Osteoblast (primary cell): ENCODE results near the gene WSCD1. TPM values are rescaled to one million over a fixed set of nuclear protein-coding genes. Genes with fewer than 3 reads are reported as not detected.

ENCODE experiments used
- DNase-seq: peaks from one replicate; pipeline ENCODE4 v3.0.0; 2011; ENCODE audit warnings: low spot score, mixed read lengths; ENCODE audit not compliant: insufficient read length; ENCODE audit errors: missing footprints
- H2AFZ ChIP-seq: 2 replicates; pipeline ENCODE4 v1.6.0; 2011; ENCODE audit warnings: mild to moderate bottlenecking, low read length
- H3K27ac ChIP-seq: 2 replicates; pipeline ENCODE4 v1.5.1; 2011; ENCODE audit warnings: mild to moderate bottlenecking, low read depth, low read length, moderate library complexity
- H3K27me3 ChIP-seq: 2 replicates; pipeline ENCODE4 v1.6.0; 2012; ENCODE audit warnings: mild to moderate bottlenecking, control low read depth, inconsistent platforms, low read length, moderate library complexity; ENCODE audit not compliant: insufficient read depth
- H3K36me3 ChIP-seq: 2 replicates; pipeline ENCODE4 v1.5.1; 2011; ENCODE audit warnings: mild to moderate bottlenecking, low read length, control low read depth, moderate library complexity; ENCODE audit not compliant: insufficient read depth
- H3K4me1 ChIP-seq: 2 replicates; pipeline ENCODE4 v1.5.1; 2011; ENCODE audit warnings: mild to moderate bottlenecking, low read length, control low read depth, moderate library complexity; ENCODE audit not compliant: insufficient read depth
- H3K4me2 ChIP-seq: 2 replicates; pipeline ENCODE4 v1.6.0; 2011; ENCODE audit warnings: mild to moderate bottlenecking, low read length; ENCODE audit not compliant: insufficient read depth
- H3K4me3 ChIP-seq: fragments of 200-600 bp; sonication (generic); 3 replicates; pipeline ENCODE4 v1.5.1; 2012; ENCODE audit warnings: mild to moderate bottlenecking, low read length, inconsistent platforms; ENCODE audit not compliant: insufficient read depth
- H3K79me2 ChIP-seq: 2 replicates; pipeline ENCODE4 v1.6.0; 2012; ENCODE audit warnings: mild to moderate bottlenecking, low read length, control low read depth, inconsistent platforms; ENCODE audit not compliant: insufficient read depth
- H3K9me3 ChIP-seq: 2 replicates; pipeline ENCODE4 v1.5.1; 2011; ENCODE audit warnings: low read depth, low read length, control low read depth
- H4K20me1 ChIP-seq: 2 replicates; pipeline ENCODE4 v1.6.0; 2012; ENCODE audit warnings: mild to moderate bottlenecking, low read length, control low read depth; ENCODE audit not compliant: insufficient read depth
- total RNA-seq: library from RNA; depleted of rRNA; stranded (reverse); fragments of >200 nt; gene quantifications from 2 replicates; pipeline ENCODE4 v1.2.3, GENCODE V29; 2012
- TF ChIP-seq, protein P1 (sequence below): IDR thresholded peaks from 2 replicates; pipeline ENCODE4 v1.5.1; 2011; ENCODE audit warnings: mild to moderate bottlenecking, low read depth, low read length, moderate library complexity; ENCODE audit errors: extremely low read depth

Gene WSCD1
- total RNA-seq, 1 donor, result not detected

DNA sequence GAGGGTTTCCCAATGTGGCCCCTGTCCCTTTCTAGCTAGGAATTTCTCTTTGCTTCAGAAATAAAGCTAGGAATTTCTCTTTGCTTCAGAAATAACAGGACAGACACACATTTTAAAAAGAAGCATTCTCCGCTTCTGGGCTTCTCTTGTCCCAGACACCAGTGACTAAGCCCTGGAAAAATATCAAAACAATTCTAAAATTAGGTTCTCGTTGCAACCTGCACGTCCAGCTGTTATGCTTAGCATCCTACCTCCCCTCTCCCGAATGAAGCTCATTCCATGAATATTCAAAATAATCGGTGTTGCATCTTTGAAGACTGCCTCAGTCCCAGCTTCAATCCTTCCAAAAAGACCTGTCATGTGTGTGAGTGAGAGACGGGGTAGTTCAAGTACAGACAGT, 45.6 kb upstream of the WSCD1 start:
- Histone ChIP-seq H3K4me1 (no peaks in the 10 kb centered on the region), H3K79me2 (no peaks in the 10 kb centered on the region), H3K4me2 (no peak overlapping the region), H4K20me1 (no peaks in the 10 kb centered on the region), H3K4me3 (no peak overlapping the region), H3K36me3 (no peaks in the 10 kb centered on the region), H3K27me3 (no peaks in the 10 kb centered on the region), H3K9me3 (no peaks in the 10 kb centered on the region), H3K27ac (no peak overlapping the region), H2AFZ (no peak overlapping the region)
- no peak for DNase-seq
- TF ChIP-seq, protein P1, sequence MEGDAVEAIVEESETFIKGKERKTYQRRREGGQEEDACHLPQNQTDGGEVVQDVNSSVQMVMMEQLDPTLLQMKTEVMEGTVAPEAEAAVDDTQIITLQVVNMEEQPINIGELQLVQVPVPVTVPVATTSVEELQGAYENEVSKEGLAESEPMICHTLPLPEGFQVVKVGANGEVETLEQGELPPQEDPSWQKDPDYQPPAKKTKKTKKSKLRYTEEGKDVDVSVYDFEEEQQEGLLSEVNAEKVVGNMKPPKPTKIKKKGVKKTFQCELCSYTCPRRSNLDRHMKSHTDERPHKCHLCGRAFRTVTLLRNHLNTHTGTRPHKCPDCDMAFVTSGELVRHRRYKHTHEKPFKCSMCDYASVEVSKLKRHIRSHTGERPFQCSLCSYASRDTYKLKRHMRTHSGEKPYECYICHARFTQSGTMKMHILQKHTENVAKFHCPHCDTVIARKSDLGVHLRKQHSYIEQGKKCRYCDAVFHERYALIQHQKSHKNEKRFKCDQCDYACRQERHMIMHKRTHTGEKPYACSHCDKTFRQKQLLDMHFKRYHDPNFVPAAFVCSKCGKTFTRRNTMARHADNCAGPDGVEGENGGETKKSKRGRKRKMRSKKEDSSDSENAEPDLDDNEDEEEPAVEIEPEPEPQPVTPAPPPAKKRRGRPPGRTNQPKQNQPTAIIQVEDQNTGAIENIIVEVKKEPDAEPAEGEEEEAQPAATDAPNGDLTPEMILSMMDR, result no peak

DNA sequence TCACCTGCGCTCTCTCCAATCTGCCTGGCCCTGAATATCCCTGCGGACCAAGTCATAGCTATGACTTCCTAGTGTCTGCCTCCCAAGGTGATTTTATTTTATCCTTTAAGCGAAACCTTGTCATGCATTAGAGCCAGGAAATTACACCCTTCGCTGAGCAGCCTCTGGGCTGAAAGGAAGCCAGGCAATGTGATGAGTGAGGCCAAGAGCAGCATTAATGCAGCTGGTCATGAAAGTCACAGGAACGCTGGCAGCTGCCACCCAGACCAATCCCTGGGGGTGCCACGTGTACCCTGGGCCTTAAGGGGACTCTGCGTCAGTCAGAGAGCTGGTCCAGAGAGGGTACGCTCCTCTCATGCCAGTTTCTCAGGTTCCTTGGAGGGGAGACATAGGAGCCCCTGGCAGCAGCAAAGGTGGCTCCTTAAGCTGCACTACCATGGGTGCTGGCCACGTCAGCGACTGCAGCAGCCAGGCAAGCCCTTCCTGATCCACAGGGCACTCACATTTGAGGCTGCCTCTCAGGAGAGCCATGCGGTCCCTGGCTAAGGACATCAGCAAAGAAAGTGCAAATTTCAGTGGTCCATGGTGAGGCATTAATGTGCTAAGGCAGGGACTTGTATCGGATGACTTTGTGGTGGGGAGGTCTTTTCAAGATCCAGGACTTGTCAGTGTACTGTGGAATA, 42.7 kb upstream of the WSCD1 start:
- H3K27ac ChIP-seq, result no peak overlapping the region
- H3K36me3 ChIP-seq, result no peaks in the 10 kb centered on the region
- no peaks in the 10 kb centered on the region for H3K79me2 ChIP-seq
- no peak for DNase-seq
- no peaks in the 10 kb centered on the region for H4K20me1 ChIP-seq
- H3K4me3 ChIP-seq, result no peak overlapping the region
- no peaks in the 10 kb centered on the region for H3K27me3 ChIP-seq
- H3K4me2 ChIP-seq, result no peak overlapping the region
- H2AFZ ChIP-seq, result no peak overlapping the region
- TF ChIP-seq, protein P1, result no peak
- H3K9me3 ChIP-seq, result no peaks in the 10 kb centered on the region
- H3K4me1 ChIP-seq, result no peaks in the 10 kb centered on the region

DNA sequence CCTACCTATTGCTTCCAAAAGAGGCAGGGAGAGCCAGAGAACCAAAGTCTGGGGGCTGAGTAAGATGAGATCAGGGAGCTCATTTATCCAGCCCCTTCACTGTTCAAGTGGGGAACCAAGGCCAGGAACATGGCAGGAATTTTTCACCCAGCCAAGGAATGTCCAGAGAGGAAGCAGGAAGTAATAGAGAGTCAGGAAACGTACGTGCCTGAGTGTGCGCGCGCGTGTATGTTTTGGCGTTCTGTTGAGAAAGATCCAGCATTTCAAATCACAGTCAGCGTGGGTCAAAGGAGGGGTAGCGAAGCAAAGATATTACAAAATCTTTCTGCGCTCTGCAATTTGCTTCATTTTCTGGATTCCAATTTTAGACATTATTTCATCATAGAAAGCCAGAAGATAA, 41.9 kb upstream of the WSCD1 start:
- Histone ChIP-seq H4K20me1 (no peaks in the 10 kb centered on the region), H2AFZ (no peak overlapping the region), H3K9me3 (no peaks in the 10 kb centered on the region), H3K4me1 (no peaks in the 10 kb centered on the region), H3K27me3 (no peaks in the 10 kb centered on the region), H3K27ac (no peak overlapping the region), H3K79me2 (no peaks in the 10 kb centered on the region), H3K36me3 (no peaks in the 10 kb centered on the region), H3K4me3 (no peak overlapping the region), H3K4me2 (no peak overlapping the region)
- no peak for DNase-seq
- TF ChIP-seq, protein P1, result no peak

DNA sequence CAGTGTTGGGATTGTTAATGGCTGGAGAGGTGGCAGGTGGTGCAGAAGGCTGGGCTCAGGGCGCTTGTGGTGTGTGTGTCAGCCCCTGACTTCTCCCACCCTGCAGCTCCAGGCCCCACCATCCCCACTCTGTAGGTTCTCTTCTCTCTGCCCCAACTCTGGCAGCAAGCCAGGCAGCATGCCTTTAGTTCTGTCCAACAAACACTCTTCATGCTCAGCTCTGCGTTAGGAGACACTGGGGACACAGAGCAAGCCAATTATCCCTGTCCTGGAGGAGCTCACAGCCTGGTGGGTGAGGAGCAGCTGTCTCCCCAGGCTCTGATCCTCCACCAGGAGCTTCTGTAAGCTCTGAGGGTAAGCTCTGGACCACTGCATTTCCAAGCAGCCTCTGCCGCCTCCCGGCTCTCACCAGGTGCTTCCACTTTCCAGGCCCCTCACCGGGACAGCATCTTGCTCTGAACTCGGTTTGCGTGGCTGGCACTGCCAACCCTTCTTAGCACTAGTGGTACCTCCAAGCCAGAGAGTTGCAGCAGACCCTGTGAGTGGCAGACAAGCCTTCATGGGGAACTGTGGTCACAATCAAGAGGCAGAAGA, 34.3 kb upstream of the WSCD1 start:
- Histone ChIP-seq H4K20me1 (no peaks in the 10 kb centered on the region), H3K27ac (no peak overlapping the region), H3K36me3 (no peaks in the 10 kb centered on the region), H2AFZ (no peak overlapping the region), H3K27me3 (peaks cover 3% of the 10 kb centered on the region), H3K79me2 (no peaks in the 10 kb centered on the region), H3K9me3 (no peaks in the 10 kb centered on the region), H3K4me1 (no peaks in the 10 kb centered on the region), H3K4me2 (no peak overlapping the region), H3K4me3 (no peak overlapping the region)
- TF ChIP-seq, protein P1, result no peak
- no peak for DNase-seq
